WTC11 (cell line): ENCODE measurements around the gene CCN6. TPM values are rescaled to one million over a fixed set of nuclear protein-coding genes. Genes with fewer than 3 reads are reported as not detected.

Experiments
- ATAC-seq: fragments of 200-7000 bp; cut with Tn5 transposase; 2 replicates; pipeline ENCODE4 v1.10.0; 2021; ENCODE audit warnings: mild to moderate bottlenecking, moderate library complexity
- CTCF ChIA-PET: fragments of 300-600 bp; sonication (Branson Sonifier 250); formaldehyde crosslinking; loops from one replicate; lab custom pipeline; 2021; ENCODE audit warnings: antibody characterized with exemption; lab: Charles Lee
- POLR2A ChIA-PET: fragments of 350-600 bp; sonication (Branson Sonifier 250); formaldehyde crosslinking; loops from one replicate; lab custom pipeline; 2021; ENCODE audit warnings: antibody characterized with exemption; lab: Charles Lee
- DNase-seq: peaks from one replicate; pipeline ENCODE4 v3.0.0; 2021; ENCODE audit warnings: low spot score
- H3K27ac Mint-ChIP-seq: 2 replicates; pipeline ENCODE4 v1.8.0; 2021; ENCODE audit warnings: mixed read lengths
- H3K27me3 Mint-ChIP-seq: 2 replicates; pipeline ENCODE4 v1.8.0; 2021; ENCODE audit warnings: low read depth, mild to moderate bottlenecking, moderate library complexity, mixed read lengths
- H3K36me3 Mint-ChIP-seq: 2 replicates; pipeline ENCODE4 v1.8.0; 2021; ENCODE audit warnings: mixed read lengths
- H3K4me1 Mint-ChIP-seq: 2 replicates; pipeline ENCODE4 v1.8.0; 2022; ENCODE audit warnings: mixed read lengths
- H3K4me3 Mint-ChIP-seq: 2 replicates; pipeline ENCODE4 v1.8.0; 2021; ENCODE audit warnings: mild to moderate bottlenecking, moderate library complexity, mixed read lengths
- H3K9me3 Mint-ChIP-seq: 2 replicates; pipeline ENCODE4 v1.8.0; 2021; ENCODE audit warnings: mixed read lengths
- AR ChIP-seq: fragments of 250-450 bp; sonication (Bioruptor Pico); IDR thresholded peaks from 2 replicates; pipeline ENCODE4 v1.9.0; 2021; ENCODE audit warnings: mild to moderate bottlenecking
- EMX1 ChIP-seq: fragments of 250-450 bp; sonication (Bioruptor Pico); IDR thresholded peaks from 2 replicates; pipeline ENCODE4 v1.8.0; 2021; ENCODE audit warnings: mild to moderate bottlenecking
- ESRRA ChIP-seq: sonication (generic); formaldehyde crosslinking; IDR thresholded peaks from 2 replicates; pipeline ENCODE4 v1.8.1; 2022; ENCODE audit warnings: mild to moderate bottlenecking, missing genetic modification reagents, borderline replicate concordance
- FOXK1 ChIP-seq: sonication (generic); formaldehyde crosslinking; IDR thresholded peaks from 2 replicates; pipeline ENCODE4 v1.8.0; 2022; ENCODE audit warnings: mild to moderate bottlenecking, moderate library complexity, missing genetic modification reagents
- FOXP1 ChIP-seq: sonication (generic); formaldehyde crosslinking; IDR thresholded peaks from 2 replicates; pipeline ENCODE4 v1.8.0; 2022; ENCODE audit warnings: missing genetic modification reagents, mild to moderate bottlenecking, moderate library complexity, borderline replicate concordance
- HMGA2 ChIP-seq: fragments of 250-450 bp; sonication (Bioruptor Pico); IDR thresholded peaks from 2 replicates; pipeline ENCODE4 v1.4.0; 2021; ENCODE audit warnings: mild to moderate bottlenecking, moderate library complexity
- NFATC4 ChIP-seq: fragments of 250-450 bp; sonication (Bioruptor Pico); IDR thresholded peaks from 2 replicates; pipeline ENCODE4 v1.9.0; 2021; ENCODE audit warnings: mild to moderate bottlenecking
- SMAD4 ChIP-seq: sonication (generic); formaldehyde crosslinking; IDR thresholded peaks from 2 replicates; pipeline ENCODE4 v1.8.0; 2022; ENCODE audit warnings: mild to moderate bottlenecking, missing genetic modification reagents
- TP53 ChIP-seq: sonication (generic); formaldehyde crosslinking; IDR thresholded peaks from 2 replicates; pipeline ENCODE4 v1.8.1; 2023; ENCODE audit warnings: mild to moderate bottlenecking, missing genetic modification reagents
- ZNF512 ChIP-seq: sonication (generic); formaldehyde crosslinking; IDR thresholded peaks from 2 replicates; pipeline ENCODE4 v1.8.1; 2022; ENCODE audit warnings: missing genetic modification reagents, borderline replicate concordance
- ZNF532 ChIP-seq: fragments of 250-450 bp; sonication (Bioruptor Pico); IDR thresholded peaks from 2 replicates; pipeline ENCODE4 v1.9.0; 2021; ENCODE audit warnings: mild to moderate bottlenecking, borderline replicate concordance
- total RNA-seq: library from RNA; stranded (reverse); gene quantifications from 3 replicates; pipeline ENCODE4 v1.2.3, GENCODE V29; 2021
- TF ChIP-seq, protein P1 (sequence below): sonication (generic); formaldehyde crosslinking; IDR thresholded peaks from 2 replicates; pipeline ENCODE4 v1.8.0; 2023; ENCODE audit warnings: missing genetic modification reagents, mild to moderate bottlenecking, borderline replicate concordance
- TF ChIP-seq, protein P2 (sequence below): sonication (generic); formaldehyde crosslinking; IDR thresholded peaks from 2 replicates; pipeline ENCODE4 v1.8.1; 2023; ENCODE audit warnings: mild to moderate bottlenecking, missing genetic modification reagents
- TF ChIP-seq, protein P3 (sequence below): sonication (generic); formaldehyde crosslinking; IDR thresholded peaks from 2 replicates; pipeline ENCODE4 v1.8.0; 2023; ENCODE audit warnings: mild to moderate bottlenecking, missing genetic modification reagents

CCN6 gene
- total RNA-seq, 1 experiment from 2014 or later, result not detected

DNA sequence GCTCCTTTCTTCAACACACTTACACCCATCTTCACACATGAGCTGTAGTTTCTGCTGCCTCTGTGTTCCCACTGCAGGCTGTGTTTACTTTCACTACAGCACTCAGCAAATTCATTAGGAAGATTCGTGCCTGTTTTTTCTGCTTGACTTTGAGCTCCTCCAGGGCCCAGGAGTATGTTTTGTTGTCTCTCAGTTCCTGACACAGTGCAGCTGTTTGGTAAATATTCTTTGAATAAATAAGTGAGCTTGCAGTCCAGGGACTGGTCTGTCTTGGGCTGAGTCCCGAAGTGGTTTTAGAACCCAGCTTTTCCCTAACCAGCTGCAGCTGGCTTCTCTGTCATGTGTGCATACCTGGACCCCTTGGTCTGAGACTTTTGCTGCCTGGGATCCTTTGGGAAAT, 46.6 kb upstream of the CCN6 start (continued):
- TF ChIP-seq, protein P1, sequence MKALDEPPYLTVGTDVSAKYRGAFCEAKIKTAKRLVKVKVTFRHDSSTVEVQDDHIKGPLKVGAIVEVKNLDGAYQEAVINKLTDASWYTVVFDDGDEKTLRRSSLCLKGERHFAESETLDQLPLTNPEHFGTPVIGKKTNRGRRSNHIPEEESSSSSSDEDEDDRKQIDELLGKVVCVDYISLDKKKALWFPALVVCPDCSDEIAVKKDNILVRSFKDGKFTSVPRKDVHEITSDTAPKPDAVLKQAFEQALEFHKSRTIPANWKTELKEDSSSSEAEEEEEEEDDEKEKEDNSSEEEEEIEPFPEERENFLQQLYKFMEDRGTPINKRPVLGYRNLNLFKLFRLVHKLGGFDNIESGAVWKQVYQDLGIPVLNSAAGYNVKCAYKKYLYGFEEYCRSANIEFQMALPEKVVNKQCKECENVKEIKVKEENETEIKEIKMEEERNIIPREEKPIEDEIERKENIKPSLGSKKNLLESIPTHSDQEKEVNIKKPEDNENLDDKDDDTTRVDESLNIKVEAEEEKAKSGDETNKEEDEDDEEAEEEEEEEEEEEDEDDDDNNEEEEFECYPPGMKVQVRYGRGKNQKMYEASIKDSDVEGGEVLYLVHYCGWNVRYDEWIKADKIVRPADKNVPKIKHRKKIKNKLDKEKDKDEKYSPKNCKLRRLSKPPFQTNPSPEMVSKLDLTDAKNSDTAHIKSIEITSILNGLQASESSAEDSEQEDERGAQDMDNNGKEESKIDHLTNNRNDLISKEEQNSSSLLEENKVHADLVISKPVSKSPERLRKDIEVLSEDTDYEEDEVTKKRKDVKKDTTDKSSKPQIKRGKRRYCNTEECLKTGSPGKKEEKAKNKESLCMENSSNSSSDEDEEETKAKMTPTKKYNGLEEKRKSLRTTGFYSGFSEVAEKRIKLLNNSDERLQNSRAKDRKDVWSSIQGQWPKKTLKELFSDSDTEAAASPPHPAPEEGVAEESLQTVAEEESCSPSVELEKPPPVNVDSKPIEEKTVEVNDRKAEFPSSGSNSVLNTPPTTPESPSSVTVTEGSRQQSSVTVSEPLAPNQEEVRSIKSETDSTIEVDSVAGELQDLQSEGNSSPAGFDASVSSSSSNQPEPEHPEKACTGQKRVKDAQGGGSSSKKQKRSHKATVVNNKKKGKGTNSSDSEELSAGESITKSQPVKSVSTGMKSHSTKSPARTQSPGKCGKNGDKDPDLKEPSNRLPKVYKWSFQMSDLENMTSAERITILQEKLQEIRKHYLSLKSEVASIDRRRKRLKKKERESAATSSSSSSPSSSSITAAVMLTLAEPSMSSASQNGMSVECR (CRISPR knock-in tag), result no peak

DNA sequence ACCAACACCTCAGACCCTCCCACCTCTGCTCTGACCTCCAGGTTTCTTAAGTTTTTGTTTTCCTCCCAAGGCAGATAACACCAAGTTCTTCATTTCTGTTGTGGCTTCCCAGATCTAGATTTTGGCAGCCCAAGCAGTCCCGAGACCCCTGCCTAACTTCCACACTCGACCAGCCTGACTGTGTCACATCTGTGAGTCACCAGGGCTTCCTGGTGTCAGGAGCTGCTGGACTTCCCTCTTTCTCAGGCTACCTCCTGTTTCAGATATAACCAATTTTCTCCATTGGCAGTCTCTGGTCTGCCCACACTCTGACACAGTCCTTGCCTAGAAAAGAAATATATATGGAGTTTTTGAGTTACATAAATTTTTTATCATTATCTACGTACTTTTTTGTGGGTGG, 46.1 kb upstream of the CCN6 start:
- Mint-ChIP-seq H3K27me3 (peaks cover 2% of the 10 kb centered on the region), H3K27ac (no peak overlapping the region), H3K9me3 (no peaks in the 10 kb centered on the region), H3K4me1 (0 out of 2 replicates have a peak, but pooled peaks cover 5% of the 10 kb centered on the region), H3K36me3 (no peaks in the 10 kb centered on the region), H3K4me3 (no peak overlapping the region)
- TF ChIP-seq FOXK1 (CRISPR knock-in tag) (no peak), FOXP1 (CRISPR knock-in tag) (no peak), TP53 (CRISPR knock-in tag) (no peak), EMX1 (CRISPR knock-in tag) (no peak)
- ChIA-PET CTCF (interaction anchor here (1.0 to 1.2 kb wide), 2 partner anchors 26 to 36 kb away, joined by 3 to 4 read pairs; no protein-coding TSS in a partner anchor), POLR2A (no interaction called here)
- ATAC-seq, result no peak
- no peak for DNase-seq

DNA sequence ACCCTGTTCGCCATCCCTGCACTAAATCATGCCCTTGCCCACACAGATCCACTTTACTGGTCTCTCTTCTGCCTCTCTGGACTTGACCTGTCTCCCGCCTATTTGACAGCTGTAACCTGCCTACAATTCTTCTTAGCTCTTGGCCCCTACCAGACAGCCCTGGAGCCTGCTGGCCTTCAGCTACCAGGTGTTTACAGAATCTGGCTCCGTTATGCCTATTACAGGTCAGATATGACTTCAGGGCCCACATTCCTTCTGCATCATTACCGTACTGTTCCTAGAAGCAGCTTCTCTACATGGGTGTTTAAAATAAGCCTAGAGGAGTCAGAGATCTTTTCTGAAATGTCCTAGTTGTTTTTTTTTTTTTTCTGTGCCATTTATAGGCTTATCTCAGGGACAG, 45.4 kb upstream of the CCN6 start:
- no peak overlapping the region for H3K4me3 Mint-ChIP-seq
- peaks cover 2% of the 10 kb centered on the region for H3K27me3 Mint-ChIP-seq
- DNase-seq (no peak), ATAC-seq (no peak)
- H3K27ac Mint-ChIP-seq, result no peak overlapping the region
- CTCF ChIA-PET, result interaction anchor here (1.2 kb wide), 1 partner anchor 35 kb away, joined by 4 read pairs; no protein-coding TSS in a partner anchor
- H3K9me3 Mint-ChIP-seq, result no peaks in the 10 kb centered on the region
- no peaks in the 10 kb centered on the region for H3K36me3 Mint-ChIP-seq
- H3K4me1 Mint-ChIP-seq, result 0 out of 2 replicates have a peak, but pooled peaks cover 3% of the 10 kb centered on the region
- POLR2A ChIA-PET, result no interaction called here
- TF ChIP-seq, protein P2, sequence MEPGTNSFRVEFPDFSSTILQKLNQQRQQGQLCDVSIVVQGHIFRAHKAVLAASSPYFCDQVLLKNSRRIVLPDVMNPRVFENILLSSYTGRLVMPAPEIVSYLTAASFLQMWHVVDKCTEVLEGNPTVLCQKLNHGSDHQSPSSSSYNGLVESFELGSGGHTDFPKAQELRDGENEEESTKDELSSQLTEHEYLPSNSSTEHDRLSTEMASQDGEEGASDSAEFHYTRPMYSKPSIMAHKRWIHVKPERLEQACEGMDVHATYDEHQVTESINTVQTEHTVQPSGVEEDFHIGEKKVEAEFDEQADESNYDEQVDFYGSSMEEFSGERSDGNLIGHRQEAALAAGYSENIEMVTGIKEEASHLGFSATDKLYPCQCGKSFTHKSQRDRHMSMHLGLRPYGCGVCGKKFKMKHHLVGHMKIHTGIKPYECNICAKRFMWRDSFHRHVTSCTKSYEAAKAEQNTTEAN (CRISPR knock-in tag), result no peak
- no peak for TF ChIP-seq HMGA2
- TF ChIP-seq SMAD4 (CRISPR knock-in tag), result no peak
- TF ChIP-seq ZNF512 (CRISPR knock-in tag), result no peak
- no peak for TF ChIP-seq NFATC4 (CRISPR knock-in tag)
- no peak for TF ChIP-seq ZNF532 (CRISPR knock-in tag)
- no peak for TF ChIP-seq AR
- TF ChIP-seq ESRRA (CRISPR knock-in tag), result no peak
- TF ChIP-seq, protein P3, sequence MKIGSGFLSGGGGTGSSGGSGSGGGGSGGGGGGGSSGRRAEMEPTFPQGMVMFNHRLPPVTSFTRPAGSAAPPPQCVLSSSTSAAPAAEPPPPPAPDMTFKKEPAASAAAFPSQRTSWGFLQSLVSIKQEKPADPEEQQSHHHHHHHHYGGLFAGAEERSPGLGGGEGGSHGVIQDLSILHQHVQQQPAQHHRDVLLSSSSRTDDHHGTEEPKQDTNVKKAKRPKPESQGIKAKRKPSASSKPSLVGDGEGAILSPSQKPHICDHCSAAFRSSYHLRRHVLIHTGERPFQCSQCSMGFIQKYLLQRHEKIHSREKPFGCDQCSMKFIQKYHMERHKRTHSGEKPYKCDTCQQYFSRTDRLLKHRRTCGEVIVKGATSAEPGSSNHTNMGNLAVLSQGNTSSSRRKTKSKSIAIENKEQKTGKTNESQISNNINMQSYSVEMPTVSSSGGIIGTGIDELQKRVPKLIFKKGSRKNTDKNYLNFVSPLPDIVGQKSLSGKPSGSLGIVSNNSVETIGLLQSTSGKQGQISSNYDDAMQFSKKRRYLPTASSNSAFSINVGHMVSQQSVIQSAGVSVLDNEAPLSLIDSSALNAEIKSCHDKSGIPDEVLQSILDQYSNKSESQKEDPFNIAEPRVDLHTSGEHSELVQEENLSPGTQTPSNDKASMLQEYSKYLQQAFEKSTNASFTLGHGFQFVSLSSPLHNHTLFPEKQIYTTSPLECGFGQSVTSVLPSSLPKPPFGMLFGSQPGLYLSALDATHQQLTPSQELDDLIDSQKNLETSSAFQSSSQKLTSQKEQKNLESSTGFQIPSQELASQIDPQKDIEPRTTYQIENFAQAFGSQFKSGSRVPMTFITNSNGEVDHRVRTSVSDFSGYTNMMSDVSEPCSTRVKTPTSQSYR (CRISPR knock-in tag), result no peak
- TF ChIP-seq EMX1 (CRISPR knock-in tag), result no peak
